ENCODE measurements around the gene COL4A2.

COL4A2 gene

DNA sequence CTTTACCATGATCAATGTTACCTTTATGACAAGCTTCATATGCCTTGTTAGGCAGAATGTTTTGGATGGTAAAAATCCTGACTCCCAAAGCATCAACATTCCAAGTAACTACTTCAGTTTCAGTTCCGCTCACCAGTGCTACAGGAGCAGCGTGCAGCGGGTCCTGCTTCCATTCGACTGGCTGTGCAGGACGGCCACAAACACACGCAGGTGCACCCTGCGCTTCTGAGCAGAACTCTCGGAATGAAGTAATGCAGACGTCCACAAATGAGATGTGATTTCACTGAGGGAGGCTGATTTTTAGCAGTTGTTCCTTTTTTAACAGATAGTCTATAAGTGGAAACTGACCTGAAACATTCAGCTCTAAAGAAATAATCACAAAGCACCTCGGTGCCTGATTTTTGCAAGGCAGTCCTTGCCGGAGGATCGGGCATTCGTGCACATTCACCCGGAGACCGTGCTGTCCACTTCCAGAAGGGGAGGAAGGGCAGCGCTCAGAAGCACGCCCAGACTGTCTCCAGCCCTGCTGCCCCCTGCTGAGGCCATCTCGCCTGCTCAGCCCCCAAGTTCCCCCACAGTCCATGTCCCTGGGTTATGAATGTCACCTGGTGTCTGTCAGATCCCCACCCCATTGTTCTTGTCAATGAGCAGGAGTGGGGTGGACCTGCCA lies 168.6 kb downstream of the COL4A2 start:
- DNase-seq (ENCODE audit: low read depth, low spot score) = no peak
- TF ChIP-seq, protein P1, sequence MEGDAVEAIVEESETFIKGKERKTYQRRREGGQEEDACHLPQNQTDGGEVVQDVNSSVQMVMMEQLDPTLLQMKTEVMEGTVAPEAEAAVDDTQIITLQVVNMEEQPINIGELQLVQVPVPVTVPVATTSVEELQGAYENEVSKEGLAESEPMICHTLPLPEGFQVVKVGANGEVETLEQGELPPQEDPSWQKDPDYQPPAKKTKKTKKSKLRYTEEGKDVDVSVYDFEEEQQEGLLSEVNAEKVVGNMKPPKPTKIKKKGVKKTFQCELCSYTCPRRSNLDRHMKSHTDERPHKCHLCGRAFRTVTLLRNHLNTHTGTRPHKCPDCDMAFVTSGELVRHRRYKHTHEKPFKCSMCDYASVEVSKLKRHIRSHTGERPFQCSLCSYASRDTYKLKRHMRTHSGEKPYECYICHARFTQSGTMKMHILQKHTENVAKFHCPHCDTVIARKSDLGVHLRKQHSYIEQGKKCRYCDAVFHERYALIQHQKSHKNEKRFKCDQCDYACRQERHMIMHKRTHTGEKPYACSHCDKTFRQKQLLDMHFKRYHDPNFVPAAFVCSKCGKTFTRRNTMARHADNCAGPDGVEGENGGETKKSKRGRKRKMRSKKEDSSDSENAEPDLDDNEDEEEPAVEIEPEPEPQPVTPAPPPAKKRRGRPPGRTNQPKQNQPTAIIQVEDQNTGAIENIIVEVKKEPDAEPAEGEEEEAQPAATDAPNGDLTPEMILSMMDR (IDR thresholded peaks at IDR 0.05; ENCODE audit: insufficient read depth, low read length, missing control alignments) = no peak
- ChIA-PET POLR2A (no interaction called here), CTCF (interaction anchor here (1.0 to 1.2 kb wide), 2 partner anchors 142 to 254 kb away, joined by 3 read pairs; no protein-coding TSS in a partner anchor)
- H3K4me3 ChIP-seq (ENCODE audit: low read depth, low read length) = no peak overlapping the region

DNA sequence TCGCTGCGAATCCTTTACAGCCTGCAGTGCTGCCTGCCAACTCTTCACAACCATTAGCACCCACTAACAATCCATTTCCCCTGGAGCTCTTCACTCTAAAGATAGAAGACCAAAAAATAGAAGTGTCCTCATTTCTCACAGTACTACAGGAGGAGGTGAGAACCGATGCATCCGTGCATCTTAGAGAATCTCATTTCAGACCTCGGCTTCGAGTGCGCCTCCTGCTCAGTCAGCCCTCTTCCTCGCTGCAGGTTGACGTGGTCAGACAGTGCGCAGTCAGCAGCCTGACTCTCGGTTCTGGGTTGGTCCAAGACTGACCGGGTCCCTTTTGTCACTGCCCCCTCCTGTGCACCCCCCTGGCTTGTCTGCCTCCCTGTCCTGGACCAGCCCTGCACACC lies 169.1 kb downstream of the COL4A2 start:
- ChIA-PET POLR2A (no interaction called here), CTCF (interaction anchor here (1.0 kb wide), 1 partner anchor 255 kb away, joined by 3 read pairs; no protein-coding TSS in a partner anchor)
- no peak overlapping the region for H3K4me3 ChIP-seq (ENCODE audit: low read depth, low read length)
- TF ChIP-seq, protein P1 (IDR thresholded peaks at IDR 0.05; ENCODE audit: insufficient read depth, low read length, missing control alignments) = no peak
- DNase-seq (ENCODE audit: low read depth, low spot score) = no peak

DNA sequence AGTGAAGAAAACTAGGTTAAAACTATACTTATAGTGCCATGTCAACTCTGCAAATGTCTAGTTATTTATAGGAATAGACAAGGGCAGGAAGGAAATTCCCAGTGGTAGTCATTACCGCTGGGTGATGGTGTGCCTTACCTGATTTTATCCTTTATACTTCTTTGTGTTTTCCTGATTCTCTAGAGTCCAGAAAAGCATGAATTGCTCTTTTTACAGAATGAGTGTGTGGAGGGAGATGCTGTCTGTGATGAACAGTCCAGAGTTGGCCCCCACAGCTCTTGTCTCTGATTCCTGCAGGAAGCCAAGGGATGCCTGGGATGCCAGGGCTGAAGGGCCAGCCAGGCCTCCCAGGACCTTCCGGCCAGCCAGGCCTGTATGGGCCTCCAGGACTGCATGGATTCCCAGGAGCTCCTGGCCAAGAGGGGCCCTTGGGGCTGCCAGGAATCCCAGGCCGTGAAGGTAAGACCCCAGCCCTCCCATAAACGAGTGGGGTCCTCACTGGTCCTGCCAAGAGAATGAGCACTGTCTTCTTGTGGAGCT lies 170.7 kb downstream of the COL4A2 start:
- no peak for DNase-seq (ENCODE audit: low read depth, low spot score)
- POLR2A ChIA-PET = no interaction called here
- CTCF ChIA-PET = interaction anchor here (3.0 kb wide), 1 partner anchor 22 kb away, joined by 14 read pairs; no protein-coding TSS in a partner anchor
- no peak overlapping the region for H3K4me3 ChIP-seq (ENCODE audit: low read depth, low read length)
- TF ChIP-seq, protein P1 (IDR thresholded peaks at IDR 0.05; ENCODE audit: insufficient read depth, low read length, missing control alignments) = no peak

DNA sequence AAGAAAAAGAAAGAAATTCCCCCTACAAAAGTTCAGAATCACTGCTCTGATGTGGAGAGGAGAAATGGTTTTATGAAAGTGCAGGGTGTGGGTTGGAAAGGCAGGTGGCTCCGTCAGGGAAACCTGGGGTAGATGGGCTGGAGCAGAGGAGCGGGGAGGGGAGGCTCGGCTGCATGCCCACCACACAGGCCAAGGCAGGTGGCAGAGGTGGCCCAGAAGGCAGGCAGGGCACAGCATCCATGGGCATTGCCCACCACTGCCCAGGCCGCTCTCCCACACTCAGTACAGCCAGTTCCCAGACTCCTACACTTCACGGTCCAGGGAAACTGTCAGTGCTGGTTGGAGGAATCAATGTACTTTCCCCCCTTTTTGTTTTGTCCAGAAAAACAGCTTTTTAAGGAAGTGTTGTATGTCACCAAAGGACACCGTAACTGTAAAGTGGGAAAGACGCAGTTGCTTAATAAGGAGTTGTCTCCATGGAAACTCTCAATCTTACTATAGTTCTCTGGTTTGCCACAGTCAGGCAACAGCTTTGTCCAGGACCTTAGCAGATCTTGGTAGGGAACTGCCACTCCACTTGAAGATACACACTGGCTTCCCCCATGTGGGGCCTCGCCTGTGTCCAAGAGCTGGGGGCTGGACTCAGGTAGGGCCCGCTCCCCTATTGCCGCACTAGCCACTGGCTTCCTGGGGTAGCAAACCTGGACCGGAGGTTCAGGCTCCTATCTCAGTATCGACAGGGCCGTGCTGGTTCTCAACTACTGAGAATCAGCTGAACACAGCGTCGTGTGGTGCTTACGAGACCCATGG lies 171.5 kb downstream of the COL4A2 start:
- TF ChIP-seq, protein P1 (IDR thresholded peaks at IDR 0.05; ENCODE audit: insufficient read depth, low read length, missing control alignments) = no peak
- CTCF ChIA-PET = interaction anchor here (1.8 to 3.0 kb wide), 2 partner anchors 16 to 23 kb away, joined by 4 to 14 read pairs; no protein-coding TSS in a partner anchor
- DNase-seq (ENCODE audit: low read depth, low spot score) = no peak
- POLR2A ChIA-PET = no interaction called here
- H3K4me3 ChIP-seq (ENCODE audit: low read depth, low read length) = no peak overlapping the region

DNA sequence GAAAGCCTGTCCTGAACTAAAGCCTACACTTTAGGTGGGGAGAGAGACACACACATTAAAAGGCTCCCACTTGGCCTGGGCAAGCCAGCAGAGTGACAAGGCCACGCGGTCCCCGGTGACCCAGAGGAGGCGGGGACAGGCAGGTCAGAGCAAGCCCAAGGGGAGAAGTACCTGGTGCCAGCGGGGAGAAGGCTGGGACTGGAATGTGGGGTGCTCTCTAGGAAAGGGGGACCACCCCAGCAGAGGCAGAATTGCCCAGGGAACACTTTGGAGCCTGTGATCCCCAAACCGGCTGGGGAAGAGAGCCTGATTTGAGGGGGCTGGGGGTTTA lies 172.1 kb downstream of the COL4A2 start:
- ChIA-PET POLR2A (no interaction called here), CTCF (interaction anchor here (1.8 to 3.0 kb wide), 2 partner anchors 17 to 24 kb away, joined by 4 to 14 read pairs; no protein-coding TSS in a partner anchor)
- H3K4me3 ChIP-seq (ENCODE audit: low read depth, low read length) = no peak overlapping the region
- TF ChIP-seq, protein P1 (IDR thresholded peaks at IDR 0.05; ENCODE audit: insufficient read depth, low read length, missing control alignments) = no peak
- no peak for DNase-seq (ENCODE audit: low read depth, low spot score)

DNA sequence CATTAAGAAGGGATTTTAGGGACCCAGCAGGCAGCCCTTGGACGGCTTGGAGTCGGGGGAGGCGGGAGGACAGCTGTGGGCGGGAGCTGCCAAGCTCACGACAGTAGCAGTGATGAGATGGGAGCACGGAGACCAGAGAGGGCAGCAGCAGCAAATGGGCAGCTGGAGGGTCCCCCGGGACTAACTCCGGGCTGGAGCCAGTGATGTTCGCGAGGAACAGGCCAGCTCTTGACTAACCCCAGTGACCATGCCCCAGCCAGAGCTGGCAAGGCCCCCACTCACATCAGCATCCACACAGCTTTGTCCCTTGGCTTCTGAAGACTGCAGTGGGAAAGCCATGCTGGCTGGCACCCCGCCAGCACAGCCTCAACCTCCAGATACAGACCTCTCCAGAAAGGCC lies 172.6 kb downstream of the COL4A2 start:
- TF ChIP-seq, protein P1 (IDR thresholded peaks at IDR 0.05; ENCODE audit: insufficient read depth, low read length, missing control alignments) = no peak
- H3K4me3 ChIP-seq (ENCODE audit: low read depth, low read length) = no peak overlapping the region
- no peak for DNase-seq (ENCODE audit: low read depth, low spot score)
- ChIA-PET CTCF (interaction anchor here (1.8 to 3.0 kb wide), 2 partner anchors 17 to 24 kb away, joined by 4 to 14 read pairs; no protein-coding TSS in a partner anchor), POLR2A (no interaction called here)

Data from AG04449 (cell line).